HUES64 (cell line): ENCODE data around the gene RIN1.
"Not testable (repeated sequence)": the region's sequence is repeated elsewhere in the genome, so short reads cannot be mapped to it uniquely, and the experiment has no call there.

Experiments
- H3K27ac ChIP-seq: 2 replicates; pipeline ENCODE4 v1.7.0; 2013; ENCODE audit warnings: low read depth, low read length, inconsistent platforms
- H3K27me3 ChIP-seq: 2 replicates; pipeline ENCODE4 v1.6.1; 2013; ENCODE audit warnings: mild to moderate bottlenecking, low read length; ENCODE audit not compliant: insufficient read depth
- H3K36me3 ChIP-seq: 2 replicates; pipeline ENCODE4 v1.6.1; 2013; ENCODE audit warnings: mild to moderate bottlenecking, low read length; ENCODE audit not compliant: insufficient read depth
- H3K4me1 ChIP-seq: 2 replicates; pipeline ENCODE4 v1.6.1; 2013; ENCODE audit warnings: mild to moderate bottlenecking, low read length, moderate library complexity; ENCODE audit not compliant: insufficient read depth
- H3K4me3 ChIP-seq: 2 replicates; pipeline ENCODE4 v1.5.1; 2013; ENCODE audit warnings: mild to moderate bottlenecking, low read length, moderate library complexity
- H3K9ac ChIP-seq: 2 replicates; pipeline ENCODE4 v1.6.1; 2013; ENCODE audit warnings: mild to moderate bottlenecking, low read depth, low read length
- H3K9me3 ChIP-seq: 2 replicates; pipeline ENCODE4 v1.6.1; 2013; ENCODE audit warnings: low read depth, low read length; ENCODE audit not compliant: insufficient read depth
- WGBS: fragments of 150-250, 120-280 bp; methylation state at CpG from one replicate; pipeline ENCODE4 v1.1.7; 2013; ENCODE audit warnings: missing lambda C conversion rate; 5-methylcytosine and 5-hydroxymethylcytosine counted together

The RIN1 gene

GRCh38 chr11:66366844-66367477, 30.7 kb upstream of the RIN1 start:
- 97% methylated on average over 6 of the region's 8 CpGs for WGBS
- Histone ChIP-seq H3K9me3 (no peaks in the 10 kb centered on the region), H3K4me3 (no peak overlapping the region), H3K4me1 (peaks cover 10% of the 10 kb centered on the region), H3K27me3 (no peaks in the 10 kb centered on the region), H3K27ac (no peak overlapping the region), H3K9ac (no peak overlapping the region), H3K36me3 (peaks cover 66% of the 10 kb centered on the region)

- H3K36me3 ChIP-seq = peaks cover 71% of the 10 kb centered on the region
- 94% methylated on average over 14 of the region's 14 CpGs for WGBS
- no peak overlapping the region for H3K9ac ChIP-seq
- peaks cover 10% of the 10 kb centered on the region for H3K4me1 ChIP-seq
- H3K27ac ChIP-seq = no peak overlapping the region
- H3K9me3 ChIP-seq = no peaks in the 10 kb centered on the region
- no peak overlapping the region for H3K4me3 ChIP-seq
- H3K27me3 ChIP-seq = no peaks in the 10 kb centered on the region
Measured at GRCh38 chr11:66365711-66366619, 29.7 kb upstream of the RIN1 start.

- no peaks in the 10 kb centered on the region for H3K9me3 ChIP-seq
- H3K4me1 ChIP-seq = peaks cover 8% of the 10 kb centered on the region
- H3K4me3 ChIP-seq = no peak overlapping the region
- 98% methylated on average over 6 of the region's 6 CpGs for WGBS
- H3K36me3 ChIP-seq = peaks cover 71% of the 10 kb centered on the region
- H3K9ac ChIP-seq = no peak overlapping the region
- no peak overlapping the region for H3K27ac ChIP-seq
- H3K27me3 ChIP-seq = no peaks in the 10 kb centered on the region
Measured at GRCh38 chr11:66365166-66365565, 28.9 kb upstream of the RIN1 start.

- H3K36me3 ChIP-seq = peaks cover 62% of the 10 kb centered on the region
- 65% methylated on average over 15 of the region's 15 CpGs for WGBS
- H3K9ac ChIP-seq = no peak overlapping the region
Measured at GRCh38 chr11:66363805-66364535, 27.7 kb upstream of the RIN1 start.

GRCh38 chr11:66363187-66363601, 27.0 kb upstream of the RIN1 start:
- 97% methylated on average over 14 of the region's 14 CpGs for WGBS
- no peaks in the 10 kb centered on the region for H3K27me3 ChIP-seq
- no peak overlapping the region for H3K9ac ChIP-seq
- peaks cover 55% of the 10 kb centered on the region for H3K36me3 ChIP-seq
- H3K4me1 ChIP-seq = no peaks in the 10 kb centered on the region
- H3K4me3 ChIP-seq = no peak overlapping the region
- H3K9me3 ChIP-seq = no peaks in the 10 kb centered on the region
- no peak overlapping the region for H3K27ac ChIP-seq

More at GRCh38 chr11:66363805-66364535, 27.7 kb upstream of the RIN1 start:
- H3K27me3 ChIP-seq = no peaks in the 10 kb centered on the region
- no peak overlapping the region for H3K27ac ChIP-seq
- no peak overlapping the region for H3K4me3 ChIP-seq
- H3K4me1 ChIP-seq = no peaks in the 10 kb centered on the region
- no peaks in the 10 kb centered on the region for H3K9me3 ChIP-seq

- Histone ChIP-seq H3K27me3 (no peaks in the 10 kb centered on the region), H3K9ac (no peak overlapping the region), H3K4me1 (no peaks in the 10 kb centered on the region), H3K36me3 (peaks cover 49% of the 10 kb centered on the region), H3K4me3 (no peak overlapping the region), H3K9me3 (no peaks in the 10 kb centered on the region), H3K27ac (no peak overlapping the region)
- 85% methylated on average over 9 of the region's 9 CpGs for WGBS
Measured at GRCh38 chr11:66362481-66363147, 26.4 kb upstream of the RIN1 start.

GRCh38 chr11:66361502-66361941, 25.3 kb upstream of the RIN1 start:
- WGBS = 90% methylated on average over 6 of the region's 6 CpGs

GRCh38 chr11:66360406-66361073, 24.3 kb upstream of the RIN1 start:
- Histone ChIP-seq H3K27ac (no peak overlapping the region), H3K4me1 (no peaks in the 10 kb centered on the region), H3K9ac (no peak overlapping the region), H3K4me3 (no peak overlapping the region), H3K27me3 (no peaks in the 10 kb centered on the region), H3K9me3 (no peaks in the 10 kb centered on the region), H3K36me3 (peaks cover 28% of the 10 kb centered on the region)
- 94% methylated on average over 15 of the region's 15 CpGs for WGBS

More at GRCh38 chr11:66361502-66361941, 25.3 kb upstream of the RIN1 start:
- Histone ChIP-seq H3K27me3 (no peaks in the 10 kb centered on the region), H3K4me3 (no peak overlapping the region), H3K4me1 (no peaks in the 10 kb centered on the region), H3K9ac (no peak overlapping the region), H3K9me3 (no peaks in the 10 kb centered on the region), H3K36me3 (peaks cover 38% of the 10 kb centered on the region), H3K27ac (no peak overlapping the region)

GRCh38 chr11:66359662-66360087, 23.4 kb upstream of the RIN1 start:
- H3K36me3 ChIP-seq = peaks cover 22% of the 10 kb centered on the region
- no peaks in the 10 kb centered on the region for H3K4me1 ChIP-seq
- H3K9ac ChIP-seq = no peak overlapping the region
- 80% methylated on average over 3 of the region's 3 CpGs for WGBS
- no peak overlapping the region for H3K27ac ChIP-seq
- no peaks in the 10 kb centered on the region for H3K27me3 ChIP-seq
- no peak overlapping the region for H3K4me3 ChIP-seq
- no peaks in the 10 kb centered on the region for H3K9me3 ChIP-seq

GRCh38 chr11:66350560-66351235, 14.5 kb upstream of the RIN1 start:
- not testable (repeated sequence) for H3K27ac ChIP-seq

More at GRCh38 chr11:66350560-66351235, 14.5 kb upstream of the RIN1 start:
- H3K36me3 ChIP-seq = peaks cover 12% of the 10 kb centered on the region
- H3K9me3 ChIP-seq, H3K9ac ChIP-seq, H3K27me3 ChIP-seq, H3K4me3 ChIP-seq, H3K4me1 ChIP-seq: not testable (repeated sequence)
- 93% methylated on average over 6 of the region's 8 CpGs for WGBS
